Measurements from ENCODE around the gene TRABD.
"Not testable (repeated sequence)": the region's sequence is repeated elsewhere in the genome, so short reads cannot be mapped to it uniquely, and the experiment has no call there.

The TRABD gene

DNA sequence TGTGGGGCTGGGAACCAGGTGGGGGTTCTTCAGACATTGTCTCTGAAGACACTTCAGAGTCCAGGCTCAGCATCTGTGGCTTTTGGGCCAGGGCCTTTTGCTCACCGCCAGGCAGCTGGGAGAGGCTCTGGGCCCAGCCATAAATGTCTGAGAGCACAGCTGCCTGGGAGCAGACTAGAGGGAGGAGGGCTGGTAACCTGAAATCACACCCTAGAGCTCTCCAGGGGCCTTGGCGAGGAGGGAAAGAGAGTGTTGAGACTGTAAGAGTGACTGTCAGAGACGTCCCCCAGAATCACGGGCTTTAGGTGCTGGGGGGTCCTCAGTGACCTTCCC is 4.1 kb downstream of the TRABD start:
- no peak for DNase-seq

- DNase-seq, result no peak
Observed at GRCh38 chr22:50190182-50190940, 4.6 kb downstream of the TRABD start.

- no peak for DNase-seq
Observed at GRCh38 chr22:50190941-50191741, 5.4 kb downstream of the TRABD start.

DNA sequence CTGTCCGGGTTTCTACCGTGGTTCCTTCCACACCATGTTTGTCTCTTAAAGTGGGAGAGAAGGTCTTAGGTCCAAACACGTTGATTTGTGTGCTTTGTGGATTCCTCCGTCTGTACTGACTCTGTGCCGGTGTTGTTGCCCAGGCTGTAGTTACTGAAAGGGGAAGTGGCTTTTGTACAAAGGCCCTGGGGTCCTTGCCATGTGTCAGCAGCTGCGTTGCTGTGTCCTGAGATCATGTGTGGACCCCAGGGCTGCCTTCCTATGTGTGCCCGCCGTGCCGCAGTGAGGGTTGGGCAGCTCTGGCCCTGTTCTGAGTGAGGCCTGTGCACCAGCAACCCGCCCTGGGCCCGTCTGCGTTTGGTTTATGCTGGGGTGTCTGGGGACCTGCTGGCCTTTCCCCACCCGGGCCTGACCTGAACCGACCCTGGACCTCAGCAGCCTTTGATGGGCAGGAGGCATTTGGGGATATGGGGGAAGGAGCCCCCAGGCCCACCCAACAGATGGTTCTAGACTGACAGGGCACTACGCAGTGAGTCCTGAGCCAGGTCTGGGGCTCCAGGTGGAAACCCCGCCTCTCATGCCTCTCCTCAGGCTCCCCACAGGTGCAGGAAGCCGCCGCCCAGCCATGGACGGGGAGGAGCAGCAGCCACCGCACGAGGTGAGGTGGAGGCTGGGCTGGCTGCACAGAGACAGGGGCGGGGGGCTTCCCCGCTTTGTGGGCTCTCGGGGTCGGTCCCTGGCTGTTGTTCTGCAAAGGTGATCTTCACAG is 6.9 kb downstream of the TRABD start:
- DNase-seq, result no peak

GRCh38 chr22:50193621-50194020 is 7.9 kb downstream of the TRABD start:
- no peak for DNase-seq

- no peak for DNase-seq
Observed at GRCh38 chr22:50194037-50194805, 8.5 kb downstream of the TRABD start.

- DNase-seq, result no peak
Observed at GRCh38 chr22:50196256-50196655, 10.5 kb downstream of the TRABD start.

DNA sequence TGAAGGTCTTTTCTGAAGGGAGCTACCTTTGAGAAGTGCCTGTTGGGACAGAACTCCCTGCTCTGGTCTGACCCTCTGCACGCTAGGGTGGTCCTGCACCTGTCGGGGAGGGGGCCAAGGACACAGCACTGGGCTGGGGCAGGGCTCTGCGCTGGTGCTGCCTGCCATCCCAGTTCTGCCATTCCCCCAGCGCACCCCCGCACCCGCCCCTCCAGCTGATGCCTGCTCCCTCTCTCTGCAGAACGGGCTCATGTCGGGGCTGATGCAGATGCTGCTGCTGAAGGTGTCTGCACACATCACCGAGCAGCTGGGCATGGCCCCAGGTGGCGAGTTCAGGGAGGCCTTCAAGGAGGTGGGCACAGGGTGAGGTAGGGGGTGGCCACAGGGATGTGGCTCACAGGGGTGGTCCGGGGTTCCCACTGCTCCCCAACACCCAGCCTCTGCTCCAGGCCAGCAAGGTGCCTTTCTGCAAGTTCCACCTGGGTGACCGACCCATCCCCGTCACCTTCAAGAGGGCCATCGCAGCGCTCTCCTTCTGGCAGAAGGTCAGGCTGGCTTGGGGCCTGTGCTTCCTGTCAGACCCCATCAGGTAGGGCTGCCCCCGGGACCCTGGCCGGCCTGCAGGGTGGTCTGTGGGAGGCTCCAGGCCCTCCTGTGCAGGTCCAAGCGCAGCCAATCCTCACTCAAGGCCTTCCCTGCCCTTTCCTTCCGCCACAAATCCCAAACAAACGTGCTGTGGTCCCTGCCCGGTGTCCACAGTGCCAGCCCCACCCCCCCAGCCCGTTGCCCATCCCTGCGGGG is 11.5 kb downstream of the TRABD start:
- DNase-seq, result no peak

DNA sequence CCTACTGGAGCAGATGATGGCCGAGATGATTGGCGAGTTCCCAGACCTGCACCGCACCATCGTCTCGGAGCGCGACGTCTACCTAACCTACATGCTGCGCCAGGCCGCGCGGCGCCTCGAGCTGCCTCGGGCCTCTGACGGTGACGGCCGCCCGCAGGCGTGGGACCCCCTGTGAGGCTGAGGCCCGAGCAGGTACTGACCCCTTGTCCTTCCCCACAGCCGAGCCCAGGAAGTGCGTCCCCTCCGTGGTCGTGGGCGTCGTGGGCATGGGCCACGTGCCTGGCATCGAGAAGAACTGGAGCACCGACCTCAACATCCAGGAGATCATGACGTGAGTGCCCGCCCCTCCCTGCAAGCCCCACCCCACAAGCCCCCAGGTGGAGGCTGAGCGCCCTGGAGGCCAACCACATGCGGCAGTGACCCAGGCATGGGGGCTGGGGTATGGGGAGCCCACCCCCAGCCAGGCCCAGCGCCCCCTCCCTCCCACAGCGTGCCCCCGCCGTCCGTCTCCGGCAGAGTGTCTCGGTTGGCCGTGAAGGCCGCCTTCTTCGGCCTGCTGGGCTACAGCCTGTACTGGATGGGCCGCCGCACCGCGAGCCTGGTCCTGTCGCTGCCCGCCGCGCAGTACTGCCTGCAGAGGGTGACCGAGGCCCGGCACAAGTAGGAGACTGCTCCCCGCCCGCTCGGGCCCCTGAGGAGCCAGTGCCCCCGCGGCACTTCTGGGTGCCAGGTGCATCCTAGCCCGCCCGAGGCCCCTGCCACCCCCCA is 12.3 kb downstream of the TRABD start:
- DNase-seq, result no peak

DNA sequence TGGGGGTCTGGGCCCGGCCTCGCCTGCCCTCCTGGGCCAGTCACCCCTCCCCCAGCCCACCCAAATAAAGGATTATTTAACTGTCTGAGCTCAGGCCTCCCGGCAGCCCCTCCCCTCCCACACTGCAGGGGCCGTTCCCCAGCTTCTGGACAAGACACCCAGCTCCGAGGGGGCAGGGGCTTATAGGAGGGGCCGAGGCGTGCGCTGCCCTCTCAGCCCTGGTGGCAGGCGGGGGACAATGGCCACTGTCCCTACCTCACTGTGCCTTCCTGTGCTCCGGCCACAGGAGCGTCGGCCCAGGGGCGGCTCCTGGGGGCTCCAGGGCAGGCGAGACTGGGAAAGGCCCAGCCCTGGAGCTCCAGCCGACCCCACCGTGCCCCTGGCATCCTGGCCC is 12.9 kb downstream of the TRABD start:
- DNase-seq, result no peak

DNA sequence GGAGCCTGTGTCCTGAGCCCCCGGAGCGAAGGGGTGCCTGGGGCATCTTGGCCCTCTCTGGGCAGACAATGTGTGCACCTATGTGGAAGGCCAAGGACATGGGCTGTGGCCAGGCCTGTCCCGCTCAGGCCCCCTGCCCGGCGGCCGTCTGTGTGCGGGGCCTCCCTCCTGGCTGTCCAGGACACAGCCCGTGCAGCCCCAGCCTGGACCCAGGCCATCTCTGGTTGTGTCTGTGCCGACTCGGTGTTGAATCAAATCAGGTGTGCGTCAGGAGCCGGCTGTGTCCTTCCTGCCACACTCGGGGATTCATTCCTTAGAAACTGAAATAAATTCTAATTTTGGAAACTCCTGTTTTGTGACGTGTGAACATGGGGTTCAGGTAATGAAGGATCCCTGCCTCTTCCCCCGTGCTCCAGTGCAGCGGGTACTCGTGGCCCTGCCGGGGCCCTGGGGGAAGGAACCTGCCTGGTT is 13.6 kb downstream of the TRABD start:
- no peak for DNase-seq

DNA sequence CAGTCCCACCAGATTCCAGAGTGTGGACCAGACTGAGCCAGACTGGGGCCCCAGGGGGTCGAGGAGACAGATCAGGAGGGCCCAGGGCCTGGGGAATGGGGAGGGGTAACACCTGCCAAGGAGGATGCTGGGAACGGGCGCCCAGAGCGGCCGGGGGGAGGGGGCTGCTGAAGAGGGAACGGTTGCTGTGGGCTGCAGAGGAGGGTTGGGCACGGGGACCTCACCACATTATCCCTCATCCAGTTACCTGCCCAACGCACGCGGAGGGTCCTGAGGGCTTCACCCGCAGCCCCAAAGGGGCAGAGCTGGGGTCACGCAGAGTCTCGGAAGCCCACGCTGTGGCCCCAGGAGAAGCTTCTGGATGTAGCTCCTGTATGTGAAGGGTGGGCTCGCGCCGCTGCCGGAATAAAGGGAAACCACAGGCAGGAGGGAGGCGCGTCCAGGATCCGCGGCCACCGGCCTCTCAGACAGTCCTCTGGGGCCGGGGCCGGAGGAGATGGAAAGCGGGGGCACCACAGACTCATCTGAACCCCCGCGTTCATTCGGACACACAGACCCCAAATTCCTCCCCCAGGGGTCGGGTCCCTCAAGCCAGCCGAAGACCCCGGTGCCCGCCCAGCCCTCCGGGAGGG is 14.2 kb downstream of the TRABD start:
- DNase-seq, result no peak

- DNase-seq, result peak; percentile 38 to 80
Observed at GRCh38 chr22:50200461-50201190, 14.9 kb downstream of the TRABD start, which contains the start of gene SELENOO. SELENOO (plus strand) TSS chr22:50201011; CDS start chr22:50201037, 26 bp downstream.

DNA sequence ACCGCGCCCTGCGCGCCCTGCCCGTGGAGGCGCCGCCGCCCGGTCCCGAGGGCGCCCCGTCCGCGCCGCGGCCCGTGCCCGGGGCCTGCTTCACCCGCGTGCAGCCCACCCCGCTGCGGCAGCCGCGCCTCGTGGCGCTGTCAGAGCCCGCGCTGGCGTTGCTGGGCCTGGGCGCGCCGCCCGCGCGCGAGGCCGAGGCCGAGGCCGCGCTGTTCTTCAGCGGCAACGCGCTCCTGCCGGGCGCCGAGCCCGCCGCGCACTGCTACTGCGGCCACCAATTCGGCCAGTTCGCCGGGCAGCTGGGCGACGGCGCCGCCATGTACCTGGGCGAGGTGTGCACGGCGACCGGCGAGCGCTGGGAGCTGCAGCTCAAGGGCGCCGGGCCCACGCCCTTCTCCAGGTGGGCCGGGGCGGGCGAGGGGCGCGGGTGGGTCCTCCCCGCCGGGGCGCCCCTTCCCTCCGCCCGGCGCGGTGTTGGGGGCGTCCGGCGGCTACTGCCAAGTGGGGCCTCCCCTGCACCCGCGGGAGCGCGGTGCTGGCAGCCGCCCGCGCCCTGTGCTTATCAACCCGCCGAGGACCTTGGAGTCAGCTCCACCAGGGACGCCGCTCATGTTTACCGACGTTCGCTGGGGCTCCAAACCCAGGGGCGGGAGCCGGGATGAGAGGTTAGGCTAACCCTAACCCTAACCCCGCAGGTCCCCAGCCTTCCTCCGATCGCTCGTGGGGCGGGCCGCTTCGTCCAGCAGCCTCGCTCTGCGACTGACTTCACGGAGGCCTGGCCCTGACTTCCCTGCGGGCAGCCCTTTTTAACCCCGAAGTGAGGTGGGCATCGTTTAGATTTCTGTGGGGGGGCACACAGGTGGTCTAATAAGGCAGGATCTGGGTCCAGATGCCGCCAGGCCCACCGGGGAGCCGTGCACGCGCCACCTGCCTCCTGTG is 15.7 kb downstream of the TRABD start:
- DNase-seq, result no peak

GRCh38 chr22:50202130-50202666 is 16.5 kb downstream of the TRABD start:
- no peak for DNase-seq

DNA sequence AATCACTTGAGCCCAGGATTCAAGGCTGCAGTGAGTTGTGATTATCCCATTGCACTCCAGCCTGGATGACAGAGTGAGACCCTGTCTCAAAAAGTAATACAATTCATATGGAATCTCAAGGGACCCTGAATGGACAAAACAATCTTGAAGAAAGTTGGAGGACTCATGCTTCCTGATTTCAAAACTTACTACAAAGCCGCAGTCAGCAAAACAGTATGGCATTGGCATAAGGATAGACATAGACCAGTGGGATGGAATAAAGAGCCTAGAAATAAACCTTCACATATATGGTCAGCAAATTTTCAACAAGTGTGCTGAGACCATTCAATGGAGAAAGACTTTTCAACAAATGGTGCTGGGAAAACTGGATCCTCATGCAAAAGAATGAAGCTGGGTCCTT is 17.6 kb downstream of the TRABD start:
- DNase-seq, result no peak

DNA sequence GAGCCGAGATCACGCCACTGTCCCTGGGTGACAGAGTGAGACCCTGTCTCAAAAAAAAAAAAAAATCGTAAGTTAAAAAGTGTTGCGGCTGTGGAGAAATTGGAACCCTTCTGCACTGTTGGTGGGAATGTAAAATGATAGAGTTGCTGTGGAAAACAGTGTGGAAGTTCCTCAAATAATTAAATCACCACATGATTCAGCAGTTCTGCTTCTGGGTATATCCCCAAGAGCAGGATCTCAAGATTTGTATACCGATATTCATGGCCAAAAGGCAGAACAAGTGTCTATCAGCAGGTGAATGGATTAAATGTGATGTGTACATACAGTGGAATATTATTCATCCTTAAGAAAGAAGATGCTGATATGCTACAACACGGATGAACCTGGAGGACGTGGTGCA is 18.9 kb downstream of the TRABD start:
- DNase-seq, result no peak

DNA sequence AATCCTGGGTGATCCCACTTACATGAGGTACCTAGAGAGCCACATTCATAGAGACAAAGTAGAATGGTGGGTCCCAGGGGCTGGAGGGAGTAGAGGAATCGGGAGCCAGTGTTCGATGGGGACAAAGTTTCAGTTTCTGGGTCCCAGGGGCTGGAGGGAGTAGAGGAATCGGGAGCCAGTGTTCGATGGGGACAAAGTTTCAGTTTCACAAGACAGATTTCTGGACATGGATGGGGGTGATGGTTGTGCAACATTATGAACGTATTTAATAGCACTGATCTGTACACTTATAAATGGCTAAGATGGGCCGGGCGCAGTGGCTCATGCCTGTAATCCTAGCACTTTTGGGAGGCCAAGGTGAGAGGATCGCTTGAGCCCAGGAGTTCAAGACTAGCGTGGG is 19.3 kb downstream of the TRABD start:
- not testable (repeated sequence) for DNase-seq
